HUES6 (cell line): Measurements from ENCODE around the gene CACNA2D3.

Source experiments
- H3K27ac ChIP-seq: 2 replicates; pipeline ENCODE4 v1.7.0; 2013; ENCODE audit warnings: low read depth, mild to moderate bottlenecking, low read length, inconsistent platforms
- H3K27me3 ChIP-seq: 2 replicates; pipeline ENCODE4 v1.6.1; 2013; ENCODE audit warnings: low read length; ENCODE audit not compliant: control insufficient read depth, insufficient read depth
- H3K36me3 ChIP-seq: 2 replicates; pipeline ENCODE4 v1.6.1; 2013; ENCODE audit warnings: low read length; ENCODE audit not compliant: control insufficient read depth, insufficient read depth
- H3K4me1 ChIP-seq: 2 replicates; pipeline ENCODE4 v1.6.1; 2013; ENCODE audit warnings: low read length; ENCODE audit not compliant: control insufficient read depth, insufficient read depth
- H3K4me3 ChIP-seq: 2 replicates; pipeline ENCODE4 v1.5.1; 2013; ENCODE audit warnings: low read depth, low read length
- H3K9ac ChIP-seq: one replicate; pipeline ENCODE4 v1.6.1; 2013; ENCODE audit warnings: mild to moderate bottlenecking, low read length
- H3K9me3 ChIP-seq: 2 replicates; pipeline ENCODE4 v1.6.1; 2013; ENCODE audit warnings: low read depth, low read length; ENCODE audit not compliant: control insufficient read depth, insufficient read depth

The CACNA2D3 gene

GRCh38 chr3:54671511-54671910, 549.2 kb downstream of the CACNA2D3 start:
- H3K27ac ChIP-seq: no peak overlapping the region
- H3K4me3 ChIP-seq: no peak overlapping the region
- H3K36me3 ChIP-seq: no peaks in the 10 kb centered on the region
- no peaks in the 10 kb centered on the region for H3K27me3 ChIP-seq
- H3K9me3 ChIP-seq: no peaks in the 10 kb centered on the region
- H3K9ac ChIP-seq: no peak overlapping the region
- peaks cover 25% of the 10 kb centered on the region for H3K4me1 ChIP-seq

- Histone ChIP-seq H3K27ac (no peak overlapping the region), H3K9ac (no peak overlapping the region), H3K4me1 (peaks cover 6% of the 10 kb centered on the region), H3K36me3 (no peaks in the 10 kb centered on the region), H3K9me3 (no peaks in the 10 kb centered on the region), H3K4me3 (no peak overlapping the region), H3K27me3 (no peaks in the 10 kb centered on the region)
Observed at GRCh38 chr3:54676087-54676486, 553.7 kb downstream of the CACNA2D3 start.

- Histone ChIP-seq H3K36me3 (no peaks in the 10 kb centered on the region), H3K27me3 (no peaks in the 10 kb centered on the region), H3K4me1 (peaks cover 14% of the 10 kb centered on the region), H3K27ac (no peak overlapping the region), H3K4me3 (no peak overlapping the region), H3K9me3 (no peaks in the 10 kb centered on the region), H3K9ac (no peak overlapping the region)
Observed at GRCh38 chr3:54681706-54682105, 559.4 kb downstream of the CACNA2D3 start.

- Histone ChIP-seq H3K4me1 (peaks cover 14% of the 10 kb centered on the region), H3K4me3 (no peak overlapping the region), H3K9ac (no peak overlapping the region), H3K27ac (no peak overlapping the region), H3K36me3 (no peaks in the 10 kb centered on the region), H3K9me3 (no peaks in the 10 kb centered on the region), H3K27me3 (no peaks in the 10 kb centered on the region)
Observed at GRCh38 chr3:54685213-54685612, 562.9 kb downstream of the CACNA2D3 start.

GRCh38 chr3:54691289-54691771, 569.0 kb downstream of the CACNA2D3 start:
- H3K4me3 ChIP-seq: no peak overlapping the region
- no peak overlapping the region for H3K9ac ChIP-seq
- H3K27me3 ChIP-seq: no peaks in the 10 kb centered on the region
- peaks cover 17% of the 10 kb centered on the region for H3K4me1 ChIP-seq
- H3K27ac ChIP-seq: no peak overlapping the region
- H3K9me3 ChIP-seq: no peaks in the 10 kb centered on the region
- H3K36me3 ChIP-seq: no peaks in the 10 kb centered on the region

- Histone ChIP-seq H3K9ac (no peak overlapping the region), H3K4me1 (peaks cover 25% of the 10 kb centered on the region), H3K36me3 (no peaks in the 10 kb centered on the region), H3K9me3 (no peaks in the 10 kb centered on the region), H3K27me3 (no peaks in the 10 kb centered on the region), H3K4me3 (no peak overlapping the region), H3K27ac (no peak overlapping the region)
Observed at GRCh38 chr3:54696313-54696712, 574.0 kb downstream of the CACNA2D3 start.

GRCh38 chr3:54698054-54698453, 575.7 kb downstream of the CACNA2D3 start:
- H3K27me3 ChIP-seq: no peaks in the 10 kb centered on the region
- no peak overlapping the region for H3K4me3 ChIP-seq
- H3K4me1 ChIP-seq: peaks cover 21% of the 10 kb centered on the region; the same call in 1 of the 2 replicates
- no peak overlapping the region for H3K9ac ChIP-seq
- H3K27ac ChIP-seq: no peak overlapping the region
- no peaks in the 10 kb centered on the region for H3K9me3 ChIP-seq
- no peaks in the 10 kb centered on the region for H3K36me3 ChIP-seq

GRCh38 chr3:54703923-54704322, 581.6 kb downstream of the CACNA2D3 start:
- Histone ChIP-seq H3K27me3 (no peaks in the 10 kb centered on the region), H3K27ac (no peak overlapping the region), H3K36me3 (no peaks in the 10 kb centered on the region), H3K9me3 (no peaks in the 10 kb centered on the region), H3K4me1 (peaks cover 12% of the 10 kb centered on the region; the same call in 1 of the 2 replicates), H3K9ac (no peak overlapping the region), H3K4me3 (no peak overlapping the region)

- H3K4me1 ChIP-seq: peaks cover 23% of the 10 kb centered on the region; the same call in 1 of the 2 replicates
- H3K4me3 ChIP-seq: no peak overlapping the region
- no peaks in the 10 kb centered on the region for H3K9me3 ChIP-seq
- H3K27me3 ChIP-seq: no peaks in the 10 kb centered on the region
- H3K27ac ChIP-seq: no peak overlapping the region
- no peaks in the 10 kb centered on the region for H3K36me3 ChIP-seq
- no peak overlapping the region for H3K9ac ChIP-seq
Observed at GRCh38 chr3:54705730-54706129, 583.4 kb downstream of the CACNA2D3 start.

GRCh38 chr3:54706738-54707137, 584.4 kb downstream of the CACNA2D3 start:
- Histone ChIP-seq H3K9ac (no peak overlapping the region), H3K27me3 (no peaks in the 10 kb centered on the region), H3K4me1 (peaks cover 23% of the 10 kb centered on the region; the same call in 1 of the 2 replicates), H3K9me3 (no peaks in the 10 kb centered on the region), H3K27ac (no peak overlapping the region), H3K36me3 (no peaks in the 10 kb centered on the region), H3K4me3 (no peak overlapping the region)

- Histone ChIP-seq H3K9me3 (no peaks in the 10 kb centered on the region), H3K4me3 (no peak overlapping the region), H3K27me3 (no peaks in the 10 kb centered on the region), H3K36me3 (no peaks in the 10 kb centered on the region), H3K27ac (no peak overlapping the region), H3K9ac (no peak overlapping the region), H3K4me1 (peaks cover 15% of the 10 kb centered on the region; the same call in 1 of the 2 replicates)
Observed at GRCh38 chr3:54709785-54710184, 587.4 kb downstream of the CACNA2D3 start.

- H3K4me3 ChIP-seq: no peak overlapping the region
- H3K27me3 ChIP-seq: no peaks in the 10 kb centered on the region
- no peaks in the 10 kb centered on the region for H3K36me3 ChIP-seq
- no peak overlapping the region for H3K27ac ChIP-seq
- H3K9me3 ChIP-seq: no peaks in the 10 kb centered on the region
- no peak overlapping the region for H3K9ac ChIP-seq
- H3K4me1 ChIP-seq: peaks cover 11% of the 10 kb centered on the region; the same call in 1 of the 2 replicates
Observed at GRCh38 chr3:54710954-54711353, 588.6 kb downstream of the CACNA2D3 start.
